Ascending aorta (tissue), 2 donors: ENCODE results near the gene FOXI1. TPM values are rescaled to one million over a fixed set of nuclear protein-coding genes. Genes with fewer than 3 reads are reported as not detected.
A peak's percentile ranks its signal among the peaks of the same experiment; 100 is the strongest.
"Not testable (repeated sequence)": the region's sequence is repeated elsewhere in the genome, so short reads cannot be mapped to it uniquely, and the experiment has no call there.

Experiments
- DNase-seq, 2 donors: peaks; one replicate each; pipeline ENCODE4 v3.0.0-alpha.2; 2019; ENCODE audit warnings: low spot score in 2 of 2
- H3K27ac ChIP-seq, 2 donors: fragments of 200-600 bp; sonication (generic); one replicate each; pipeline ENCODE4 v1.5.1; 2016 to 2017; ENCODE audit warnings: mild to moderate bottlenecking in 1 of 2
- H3K27me3 ChIP-seq: fragments of 200-600 bp; sonication (generic); one replicate; pipeline ENCODE4 v1.5.1; 2017
- H3K36me3 ChIP-seq, 2 donors: fragments of 200-600 bp; sonication (generic); one replicate each; pipeline ENCODE4 v1.5.1; 2016
- H3K4me1 ChIP-seq, 2 donors: fragments of 200-600 bp; sonication (generic); one replicate each; pipeline ENCODE4 v1.5.1; 2016 to 2017; ENCODE audit warnings: mild to moderate bottlenecking in 1 of 2
- H3K4me3 ChIP-seq, 2 donors: fragments of 200-600 bp; sonication (generic); one replicate each; pipeline ENCODE4 v1.5.1; 2016 to 2017; ENCODE audit warnings: mild to moderate bottlenecking in 1 of 2
- H3K9me3 ChIP-seq, 2 donors: fragments of 200-600 bp; sonication (generic); one replicate each; pipeline ENCODE4 v1.5.1; 2016
- intact Hi-C: fragments of 100-400 bp; cut with DNase I; formaldehyde crosslinking; loops from one replicate; pipeline ENCODE4 v1.15.1; 2023
- total RNA-seq: library from RNA; depleted of rRNA; stranded (reverse); fragments of >200 nt; gene quantifications from one replicate; pipeline ENCODE4 v1.1.0, GENCODE V29; 2016
- TF ChIP-seq, protein P1 (sequence below), 3 experiments: fragments of 200-600 bp in 2 of 3; fragments of 450-650 bp in 1 of 3; sonication (generic) in 2 of 3; IDR thresholded peaks; one replicate each; pipeline ENCODE4 v1.5.1; 2016 to 2019; ENCODE audit warnings: antibody characterized with exemption in 3 of 3, mild to moderate bottlenecking in 1 of 3, moderate library complexity in 1 of 3

FOXI1 gene
- total RNA-seq, 1 donor from 2014 or later = not detected

DNA sequence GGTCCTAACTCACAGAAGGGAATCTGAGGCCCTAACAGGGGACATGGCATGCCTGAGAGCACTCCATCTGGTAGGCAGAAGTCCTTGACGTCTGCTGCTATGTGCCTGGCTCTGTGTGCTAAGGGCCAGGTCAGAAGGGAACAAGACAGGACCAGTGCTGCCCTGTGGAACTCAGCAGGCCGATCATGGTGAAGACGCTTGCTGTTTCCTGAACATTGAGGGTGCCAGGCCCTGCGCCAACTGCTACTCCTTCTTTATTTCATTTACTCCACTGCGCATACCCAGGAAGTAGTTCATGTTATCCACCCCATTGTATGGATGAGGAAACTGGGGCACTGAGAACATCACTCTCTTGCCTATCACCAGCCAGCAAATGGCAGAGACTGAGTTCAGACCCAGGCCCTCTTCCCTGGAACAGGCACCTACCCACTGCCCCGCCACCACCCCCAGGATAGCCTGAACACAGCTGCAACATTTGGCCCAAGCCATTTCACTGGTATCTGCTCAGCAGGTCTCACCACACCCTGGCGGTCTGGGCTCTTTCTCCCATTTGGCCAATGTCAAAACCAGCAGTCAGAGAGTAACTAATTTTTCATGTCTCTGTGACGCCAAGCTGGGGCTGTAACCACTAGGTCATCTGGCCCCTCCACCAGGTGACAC is 24.8 kb upstream of the FOXI1 start:
- no peak for DNase-seq
- Histone ChIP-seq H3K4me3 (no peak overlapping the region), H3K4me1 (no peaks in the 10 kb centered on the region), H3K9me3 (no peaks in the 10 kb centered on the region), H3K27me3 (no peaks in the 10 kb centered on the region), H3K36me3 (no peaks in the 10 kb centered on the region), H3K27ac (no peak overlapping the region)
- intact Hi-C loops = no loop called here
- TF ChIP-seq, protein P1, sequence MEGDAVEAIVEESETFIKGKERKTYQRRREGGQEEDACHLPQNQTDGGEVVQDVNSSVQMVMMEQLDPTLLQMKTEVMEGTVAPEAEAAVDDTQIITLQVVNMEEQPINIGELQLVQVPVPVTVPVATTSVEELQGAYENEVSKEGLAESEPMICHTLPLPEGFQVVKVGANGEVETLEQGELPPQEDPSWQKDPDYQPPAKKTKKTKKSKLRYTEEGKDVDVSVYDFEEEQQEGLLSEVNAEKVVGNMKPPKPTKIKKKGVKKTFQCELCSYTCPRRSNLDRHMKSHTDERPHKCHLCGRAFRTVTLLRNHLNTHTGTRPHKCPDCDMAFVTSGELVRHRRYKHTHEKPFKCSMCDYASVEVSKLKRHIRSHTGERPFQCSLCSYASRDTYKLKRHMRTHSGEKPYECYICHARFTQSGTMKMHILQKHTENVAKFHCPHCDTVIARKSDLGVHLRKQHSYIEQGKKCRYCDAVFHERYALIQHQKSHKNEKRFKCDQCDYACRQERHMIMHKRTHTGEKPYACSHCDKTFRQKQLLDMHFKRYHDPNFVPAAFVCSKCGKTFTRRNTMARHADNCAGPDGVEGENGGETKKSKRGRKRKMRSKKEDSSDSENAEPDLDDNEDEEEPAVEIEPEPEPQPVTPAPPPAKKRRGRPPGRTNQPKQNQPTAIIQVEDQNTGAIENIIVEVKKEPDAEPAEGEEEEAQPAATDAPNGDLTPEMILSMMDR (IDR thresholded peaks at IDR 0.05) = no peak

DNA sequence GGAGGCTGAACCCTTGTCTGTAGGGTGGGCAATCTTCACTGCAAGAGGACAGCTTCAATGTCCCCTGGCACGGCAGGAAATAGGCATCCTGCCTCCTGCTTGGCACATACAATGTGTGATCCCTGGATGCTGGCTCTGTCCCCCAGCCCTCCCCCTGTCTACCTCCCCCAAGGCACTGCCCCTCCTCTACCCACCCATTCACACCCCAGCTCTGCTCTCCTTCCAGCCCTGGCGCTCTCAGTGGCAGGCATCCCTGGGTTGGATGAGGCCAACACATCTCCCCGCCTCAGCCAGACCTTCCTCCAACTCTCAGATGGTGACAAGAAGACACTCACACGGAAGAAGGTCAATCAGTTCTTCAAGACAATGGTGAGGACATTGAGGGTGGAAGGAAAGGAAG is 24.1 kb upstream of the FOXI1 start:
- no peak overlapping the region for H3K27ac ChIP-seq
- H3K36me3 ChIP-seq = no peaks in the 10 kb centered on the region
- H3K27me3 ChIP-seq = no peaks in the 10 kb centered on the region
- TF ChIP-seq, protein P1 (IDR thresholded peaks at IDR 0.05) = no peak
- no peaks in the 10 kb centered on the region for H3K4me1 ChIP-seq
- H3K9me3 ChIP-seq = no peaks in the 10 kb centered on the region
- no peak for DNase-seq
- intact Hi-C loops = no loop called here
- H3K4me3 ChIP-seq = no peak overlapping the region

DNA sequence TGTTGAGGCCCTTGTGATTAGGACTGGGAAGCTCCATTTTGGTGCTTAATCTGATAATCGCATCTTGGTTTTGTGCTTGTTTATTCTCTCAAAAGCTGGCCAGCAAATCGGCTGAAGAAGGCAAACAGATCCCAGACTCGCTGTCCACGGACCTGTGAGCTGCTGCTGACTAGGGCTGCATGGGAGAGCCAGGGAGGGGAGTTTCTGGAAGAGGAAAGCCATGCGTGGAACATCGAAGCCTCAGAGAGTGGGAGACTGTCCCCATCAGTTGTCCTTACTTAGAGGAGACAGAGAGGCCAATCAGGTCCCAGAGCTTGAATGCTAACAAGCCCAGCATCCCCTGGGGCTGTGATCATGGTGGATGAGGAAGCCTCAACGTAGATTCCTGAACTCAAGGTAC is 23.0 kb upstream of the FOXI1 start:
- no peaks in the 10 kb centered on the region for H3K9me3 ChIP-seq
- no peaks in the 10 kb centered on the region for H3K36me3 ChIP-seq
- TF ChIP-seq, protein P1 (IDR thresholded peaks at IDR 0.05) = no peak
- no peaks in the 10 kb centered on the region for H3K4me1 ChIP-seq
- no peaks in the 10 kb centered on the region for H3K27me3 ChIP-seq
- no peak overlapping the region for H3K27ac ChIP-seq
- no peak overlapping the region for H3K4me3 ChIP-seq
- no peak for DNase-seq
- intact Hi-C loops = no loop called here

DNA sequence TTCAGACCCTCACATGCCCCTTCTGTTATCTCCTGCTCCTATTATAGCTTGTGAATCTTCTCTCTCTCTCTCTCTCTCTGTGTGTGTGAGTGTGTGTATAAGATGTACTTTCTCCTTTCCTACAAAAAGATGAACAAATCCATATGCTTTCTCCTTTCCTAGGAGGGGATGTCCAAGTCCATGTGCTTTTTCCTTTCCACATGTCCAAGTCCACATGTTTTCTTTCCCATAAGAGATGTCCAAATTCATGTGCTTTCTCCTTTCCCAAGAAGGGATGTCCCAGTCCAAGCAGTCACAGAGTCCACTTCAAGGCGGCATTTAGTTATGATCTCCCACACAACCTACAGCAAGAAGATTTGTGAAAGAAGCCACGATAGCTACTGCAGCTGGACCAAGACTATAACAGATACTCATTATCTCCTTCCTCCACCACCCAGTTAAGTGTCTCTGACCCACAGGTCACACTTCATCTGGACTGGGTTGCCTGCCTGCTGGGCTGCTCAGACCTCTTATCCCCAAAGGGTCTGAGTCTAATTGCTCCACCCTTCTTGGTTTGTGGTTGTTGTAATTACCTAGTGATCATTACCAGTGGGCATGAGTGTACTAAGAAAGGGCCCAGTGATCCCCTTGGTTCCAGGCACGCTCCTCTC is 18.4 kb upstream of the FOXI1 start:
- peak in 1 of 2 donors; percentile 12 for DNase-seq
- Histone ChIP-seq H3K36me3 (no peaks in the 10 kb centered on the region), H3K27me3 (no peaks in the 10 kb centered on the region), H3K27ac (no peak overlapping the region), H3K9me3 (no peaks in the 10 kb centered on the region), H3K4me1 (no peaks in the 10 kb centered on the region), H3K4me3 (no peak overlapping the region)
- TF ChIP-seq, protein P1 (IDR thresholded peaks at IDR 0.05) = no peak
- intact Hi-C loops = no loop called here

DNA sequence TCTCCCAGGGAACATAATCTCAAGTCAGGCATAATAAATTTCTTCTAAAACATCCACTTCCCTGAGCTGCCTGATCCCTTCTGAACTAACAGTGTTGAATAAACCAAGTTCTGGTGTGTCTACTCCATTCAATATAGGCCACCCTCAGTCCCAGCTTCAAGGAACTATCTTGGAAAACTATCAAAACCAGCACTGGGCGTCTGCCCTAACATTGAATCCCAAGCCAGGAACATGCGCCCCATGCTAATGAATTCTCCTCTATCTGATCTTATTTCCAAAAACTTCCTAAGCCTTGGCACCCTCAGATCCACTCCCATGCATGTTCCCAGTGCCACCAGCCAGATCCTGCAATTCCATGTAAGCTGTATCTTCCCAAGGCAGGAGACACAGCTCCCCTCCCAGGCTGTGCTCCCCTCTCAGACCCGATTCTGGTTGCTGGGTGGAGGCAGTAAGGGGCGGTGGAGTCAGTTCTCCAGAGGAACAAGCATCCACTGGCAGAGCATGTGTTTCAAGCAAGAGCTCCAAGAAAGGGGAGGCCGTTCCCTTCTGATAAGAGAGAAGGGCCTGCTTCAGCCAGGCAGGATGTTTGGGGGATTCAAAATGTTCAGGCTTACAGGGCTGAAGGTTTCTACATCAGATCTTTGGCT is 13.1 kb upstream of the FOXI1 start:
- no peaks in the 10 kb centered on the region for H3K9me3 ChIP-seq
- H3K27me3 ChIP-seq = no peaks in the 10 kb centered on the region
- H3K4me3 ChIP-seq = no peak overlapping the region
- no peak overlapping the region for H3K27ac ChIP-seq
- TF ChIP-seq, protein P1 (IDR thresholded peaks at IDR 0.05) = no peak
- no peak for DNase-seq
- no peaks in the 10 kb centered on the region for H3K36me3 ChIP-seq
- H3K4me1 ChIP-seq = no peaks in the 10 kb centered on the region
- intact Hi-C loops = no loop called here

DNA sequence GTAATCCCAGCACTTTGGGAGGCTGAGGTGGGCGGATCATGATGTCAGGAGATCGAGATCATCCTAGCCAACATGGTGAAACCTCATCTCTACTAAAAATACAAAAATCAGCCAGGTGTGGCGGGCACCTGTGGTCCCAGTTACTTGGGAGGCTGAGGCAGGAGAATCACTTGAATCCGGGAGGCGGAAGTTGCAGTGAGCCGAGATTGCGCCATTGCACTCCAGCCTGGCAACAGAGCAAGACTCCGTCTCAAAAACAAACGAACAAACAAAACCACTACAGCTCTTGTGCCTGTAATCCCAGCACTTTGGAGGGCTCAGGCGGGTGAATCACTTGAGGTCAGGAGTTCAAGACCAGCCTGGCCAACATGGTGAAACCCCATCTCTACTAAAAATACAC is 11.4 kb upstream of the FOXI1 start:
- H3K9me3 ChIP-seq, H3K4me3 ChIP-seq, H3K4me1 ChIP-seq, H3K27ac ChIP-seq, H3K36me3 ChIP-seq, intact Hi-C loops, DNase-seq, H3K27me3 ChIP-seq: not testable (repeated sequence)
